Adrenal gland (tissue), 5 donors: ENCODE data around the gene QSER1.

Source experiments
- POLR2A ChIP-seq, 2 donors: fragments of 450-650 bp; IDR thresholded peaks; one replicate each; pipeline ENCODE4 v1.6.1; 2017; ENCODE audit warnings: antibody characterized with exemption in 2 of 2, mild to moderate bottlenecking in 2 of 2, moderate library complexity in 1 of 2
- TF ChIP-seq, protein P1 (sequence below), 6 experiments: fragments of 450-650 bp in 4 of 6; fragments of 200-600 bp in 2 of 6; sonication (generic) in 1 of 6; IDR thresholded peaks; 1 replicate in 5 of 6; 2 replicates in 1 of 6; pipeline versions ENCODE4 v1.5.1 to v1.8.0; 2016 to 2021; ENCODE audit warnings: antibody characterized with exemption in 6 of 6, mild to moderate bottlenecking in 2 of 6, moderate library complexity in 1 of 6
- donor health status: DM: no; HTN: no; CAD: no.

DNA sequence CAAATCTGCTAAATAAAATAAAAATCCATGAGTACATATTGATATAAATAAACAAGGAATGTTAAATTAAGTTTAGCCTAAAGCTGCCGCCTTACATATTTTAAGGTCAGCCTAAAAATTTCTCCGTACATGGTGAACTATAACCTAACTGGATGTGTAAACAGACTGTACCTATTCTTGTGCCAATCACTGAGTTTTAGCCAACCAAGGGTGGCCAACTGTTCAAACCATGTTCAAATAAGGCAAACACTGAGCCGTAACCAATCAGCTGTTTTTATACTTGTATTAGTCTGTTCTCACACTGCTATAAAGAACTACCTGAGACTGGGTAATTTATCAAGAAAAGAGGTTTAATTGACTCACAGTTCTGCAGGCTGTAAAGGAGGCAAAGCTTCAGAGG is 8.6 kb upstream of the QSER1 start:
- no peak for TF ChIP-seq POLR2A (IDR thresholded peaks at IDR 0.05)
- TF ChIP-seq, protein P1, sequence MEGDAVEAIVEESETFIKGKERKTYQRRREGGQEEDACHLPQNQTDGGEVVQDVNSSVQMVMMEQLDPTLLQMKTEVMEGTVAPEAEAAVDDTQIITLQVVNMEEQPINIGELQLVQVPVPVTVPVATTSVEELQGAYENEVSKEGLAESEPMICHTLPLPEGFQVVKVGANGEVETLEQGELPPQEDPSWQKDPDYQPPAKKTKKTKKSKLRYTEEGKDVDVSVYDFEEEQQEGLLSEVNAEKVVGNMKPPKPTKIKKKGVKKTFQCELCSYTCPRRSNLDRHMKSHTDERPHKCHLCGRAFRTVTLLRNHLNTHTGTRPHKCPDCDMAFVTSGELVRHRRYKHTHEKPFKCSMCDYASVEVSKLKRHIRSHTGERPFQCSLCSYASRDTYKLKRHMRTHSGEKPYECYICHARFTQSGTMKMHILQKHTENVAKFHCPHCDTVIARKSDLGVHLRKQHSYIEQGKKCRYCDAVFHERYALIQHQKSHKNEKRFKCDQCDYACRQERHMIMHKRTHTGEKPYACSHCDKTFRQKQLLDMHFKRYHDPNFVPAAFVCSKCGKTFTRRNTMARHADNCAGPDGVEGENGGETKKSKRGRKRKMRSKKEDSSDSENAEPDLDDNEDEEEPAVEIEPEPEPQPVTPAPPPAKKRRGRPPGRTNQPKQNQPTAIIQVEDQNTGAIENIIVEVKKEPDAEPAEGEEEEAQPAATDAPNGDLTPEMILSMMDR (IDR thresholded peaks at IDR 0.05): no peak
